Stimulated activated CD4-positive, alpha-beta T cell treated with anti-CD3 and anti-CD28 coated beads, Interleukin-12 subunit alpha, Interleukin-12 subunit beta, amount 100 ng/mL, for 48 hours (primary cell): ENCODE results near the gene PLAAT4.
"Not testable (repeated sequence)": the region's sequence is repeated elsewhere in the genome, so short reads cannot be mapped to it uniquely, and the experiment has no call there.

Source experiments
- DNase-seq, 3 donors: peaks; one replicate each; pipeline ENCODE4 v3.0.0-alpha.2; 2020; ENCODE audit warnings: low read depth in 2 of 3, low spot score in 1 of 3

The PLAAT4 gene

DNA sequence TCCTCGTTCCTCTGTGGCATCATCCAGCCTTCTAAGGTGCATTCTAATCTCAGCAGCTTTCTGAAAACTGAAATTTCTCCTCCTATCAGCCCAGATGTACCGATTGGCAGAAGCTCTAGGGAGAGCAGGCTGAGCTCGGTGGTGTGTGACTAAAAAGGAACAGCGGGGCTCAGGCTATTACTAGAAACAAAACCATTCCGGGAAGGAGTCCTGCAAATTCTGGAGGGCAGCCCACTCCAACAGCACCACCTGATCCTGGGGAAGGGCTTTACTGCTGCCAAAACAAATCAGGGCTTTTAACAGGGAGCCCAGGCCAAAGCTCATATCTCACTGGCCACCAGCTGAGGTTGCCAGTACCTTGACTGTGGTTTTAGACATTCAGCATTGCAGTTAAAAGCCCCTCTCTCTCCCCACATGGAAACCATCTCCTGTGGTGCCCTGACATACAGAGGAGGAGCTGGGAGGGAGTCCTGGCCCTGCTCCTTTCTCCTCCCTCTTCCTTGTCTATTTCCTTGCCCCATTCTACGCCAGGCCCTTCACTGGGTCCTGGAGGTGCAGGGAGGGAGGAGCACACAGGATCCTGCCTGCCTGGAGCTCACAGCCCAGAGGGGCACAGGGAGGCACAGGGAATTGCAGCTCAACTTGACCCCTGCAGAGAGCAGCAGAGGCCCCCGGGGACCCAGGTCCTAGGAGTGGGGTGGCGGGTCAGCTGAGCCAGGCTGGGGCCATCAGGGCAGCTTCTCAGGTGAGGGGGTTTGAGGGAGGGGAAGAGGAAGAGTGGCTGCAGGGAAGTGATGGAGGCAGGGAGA, 889 bp downstream of the PLAAT4 start:
- DNase-seq, result no peak

DNA sequence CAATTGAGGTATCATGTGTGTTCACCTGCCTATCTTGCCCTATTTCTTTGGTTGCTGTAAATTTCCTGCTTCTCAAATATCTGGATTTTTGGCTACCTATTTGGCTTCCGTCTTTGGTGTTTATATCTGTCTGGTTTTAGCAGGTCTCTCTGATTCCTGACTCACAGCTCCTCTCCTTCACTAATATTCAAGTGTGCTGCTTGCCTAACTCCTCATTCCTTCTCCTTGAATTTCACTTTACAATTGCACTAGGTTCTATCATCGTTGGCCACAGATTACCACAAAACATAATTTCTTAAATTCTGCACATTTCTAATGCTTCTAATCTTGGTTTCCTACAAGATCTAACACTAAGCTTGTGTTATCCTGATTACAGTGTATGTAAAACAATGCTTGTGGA, 5.9 kb downstream of the PLAAT4 start:
- DNase-seq, result not testable (repeated sequence)

DNA sequence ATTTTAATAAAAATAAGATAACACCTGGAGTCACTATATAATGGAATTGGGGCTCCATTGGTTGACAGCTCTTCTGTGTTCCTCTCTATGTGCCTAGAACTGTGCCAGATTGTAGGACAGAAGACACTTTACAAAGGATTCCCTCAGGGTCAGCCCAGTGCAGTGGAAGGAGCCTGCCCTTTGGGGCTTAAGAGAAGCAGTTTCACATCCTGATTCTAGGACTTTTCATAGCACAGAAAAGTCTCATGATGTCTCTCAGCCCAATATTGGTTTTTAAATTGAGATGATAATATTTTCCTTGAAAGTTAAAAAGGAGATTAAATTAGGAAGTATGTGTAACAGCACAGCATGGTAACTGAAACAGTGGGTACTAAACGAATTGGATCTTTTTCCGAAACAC, 7.1 kb downstream of the PLAAT4 start:
- DNase-seq, result no peak

DNA sequence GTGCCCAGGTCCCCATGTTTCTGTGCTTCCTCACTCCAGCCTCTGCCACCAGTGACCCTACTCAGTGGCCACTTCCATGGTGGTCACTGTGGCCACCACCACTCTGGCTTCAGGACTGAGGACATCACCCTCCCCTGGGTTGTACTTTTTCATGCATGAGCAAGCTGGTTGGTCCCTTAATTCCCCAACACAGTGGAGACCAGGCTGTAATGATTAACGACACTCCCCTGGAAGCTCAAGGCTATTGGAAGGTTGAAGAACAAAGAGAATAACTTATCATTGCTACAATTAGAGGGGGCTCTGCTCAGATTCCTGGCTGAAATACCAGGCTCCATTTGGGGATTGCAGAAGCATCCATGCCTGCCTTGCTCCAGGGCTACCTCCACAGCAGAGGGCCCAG, 10.5 kb downstream of the PLAAT4 start:
- no peak for DNase-seq

DNA sequence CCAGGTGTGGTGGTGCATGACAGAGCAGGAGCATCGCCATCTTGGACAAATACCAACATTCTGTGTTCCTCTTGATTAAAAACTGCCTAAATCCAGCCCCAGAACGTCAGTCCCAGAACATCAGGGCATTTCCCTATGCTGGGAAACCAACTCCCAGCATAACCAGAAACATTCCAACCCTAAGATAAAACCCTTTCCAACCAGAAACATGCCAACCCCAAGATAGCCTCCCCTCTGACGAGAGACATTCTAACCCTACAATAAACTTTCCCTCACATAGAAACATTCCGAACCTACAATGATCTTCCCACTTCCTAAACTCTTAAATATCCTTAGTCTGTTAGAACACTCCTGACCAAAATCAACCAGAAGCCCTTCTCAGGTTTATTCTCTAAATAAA, 11.6 kb downstream of the PLAAT4 start:
- DNase-seq, result no peak

DNA sequence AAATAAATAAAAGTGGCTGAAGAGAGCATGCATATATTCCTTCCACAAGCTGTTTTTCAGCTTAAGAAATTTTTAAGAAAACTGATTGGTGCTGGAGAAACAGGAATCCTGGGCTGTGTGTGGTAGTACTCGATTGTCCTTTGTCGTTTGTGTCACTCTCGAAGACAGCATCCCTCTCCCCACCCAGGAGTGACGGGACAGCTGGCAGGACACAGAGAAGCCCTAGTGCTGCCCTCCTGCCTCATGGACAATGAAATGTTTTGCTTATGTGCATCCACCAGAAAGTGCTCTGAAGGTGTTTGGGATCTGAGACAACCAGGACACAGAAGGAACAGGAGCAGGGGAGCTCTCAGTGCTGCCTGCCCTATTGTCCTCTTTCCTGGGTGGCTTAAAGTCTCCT, 12.8 kb downstream of the PLAAT4 start:
- no peak for DNase-seq

DNA sequence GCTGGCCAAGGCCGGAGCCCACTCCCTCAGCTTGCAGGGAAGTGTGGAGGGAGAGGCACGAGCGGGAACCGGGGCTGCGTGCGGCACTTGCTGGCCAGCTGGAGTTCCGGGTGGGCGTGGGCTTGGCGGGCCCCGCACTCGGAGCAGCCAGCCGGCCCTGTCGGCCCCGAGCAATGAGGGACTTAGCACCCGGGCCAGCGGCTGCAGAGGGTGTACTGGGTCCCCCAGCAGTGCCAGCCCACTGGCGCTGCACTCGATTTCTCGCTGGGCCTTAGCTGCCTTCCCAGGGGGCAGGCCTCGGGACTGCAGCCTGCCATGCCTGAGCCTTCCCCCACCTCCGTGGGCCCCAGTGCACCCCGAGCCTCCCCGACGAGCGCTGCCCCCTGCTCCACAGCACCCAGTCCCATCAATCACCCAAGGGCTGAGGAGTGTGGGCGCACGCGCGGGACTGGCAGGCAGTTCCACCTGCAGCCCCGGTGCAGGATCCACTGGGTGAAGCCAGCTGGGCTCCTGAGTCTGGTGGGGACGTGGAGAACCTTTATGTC, 13.6 kb downstream of the PLAAT4 start:
- DNase-seq, result not testable (repeated sequence)

DNA sequence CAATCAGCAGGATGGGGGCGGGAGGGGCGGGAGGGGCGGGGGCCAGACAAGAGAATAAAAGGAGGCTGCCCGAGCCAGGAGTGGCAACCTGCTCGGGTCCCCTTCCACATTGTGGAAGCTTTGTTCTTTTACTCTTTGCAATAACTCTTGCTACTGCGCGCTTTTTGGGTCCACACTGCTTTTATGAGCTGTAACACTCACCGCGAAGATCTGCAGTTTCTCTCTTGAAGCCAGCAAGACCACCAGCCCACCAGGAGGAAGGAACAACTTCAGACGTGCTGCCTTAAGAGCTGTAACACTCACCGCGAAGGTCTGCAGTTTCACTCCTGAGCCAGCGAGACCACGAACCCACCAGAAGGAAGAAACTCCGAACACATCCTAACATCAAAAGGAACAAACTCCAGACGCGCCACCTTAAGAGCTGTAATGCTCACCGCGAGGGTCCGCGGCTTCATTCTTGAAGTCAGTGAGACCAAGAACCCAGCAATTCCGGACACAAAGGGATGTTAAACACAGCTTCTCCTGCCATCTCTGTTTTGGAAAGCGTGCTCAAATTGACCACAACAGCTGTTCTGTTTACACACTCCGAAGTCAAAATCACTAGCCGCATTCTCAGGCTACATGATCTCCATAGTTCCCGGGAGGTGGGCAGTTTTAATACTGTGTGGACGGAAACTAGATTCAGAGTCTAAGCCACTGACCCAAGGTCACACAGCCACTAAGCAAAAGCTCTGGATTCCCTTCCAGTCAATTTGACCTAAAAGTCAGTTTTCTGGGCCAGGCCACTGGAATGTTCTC, 14.7 kb downstream of the PLAAT4 start:
- DNase-seq, result no peak

DNA sequence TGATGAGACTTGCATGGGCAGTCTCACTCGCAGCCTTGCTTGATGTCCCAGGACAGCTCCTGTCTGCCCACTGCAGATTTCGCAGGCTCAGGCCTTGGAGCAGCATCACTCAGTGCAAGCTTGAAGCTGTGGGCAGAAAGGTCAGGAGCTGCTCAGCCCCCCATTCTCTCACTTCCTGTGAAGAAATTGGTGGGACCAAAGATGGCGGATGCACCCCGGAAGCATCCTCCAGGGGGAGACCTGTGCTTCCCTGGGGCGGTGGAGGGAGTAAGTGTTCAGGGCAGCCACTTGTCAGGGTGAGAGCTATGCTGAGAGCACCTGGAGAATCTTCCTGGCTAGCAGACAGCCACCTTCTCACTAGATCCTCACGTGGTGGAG, 15.3 kb downstream of the PLAAT4 start:
- DNase-seq, result no peak

DNA sequence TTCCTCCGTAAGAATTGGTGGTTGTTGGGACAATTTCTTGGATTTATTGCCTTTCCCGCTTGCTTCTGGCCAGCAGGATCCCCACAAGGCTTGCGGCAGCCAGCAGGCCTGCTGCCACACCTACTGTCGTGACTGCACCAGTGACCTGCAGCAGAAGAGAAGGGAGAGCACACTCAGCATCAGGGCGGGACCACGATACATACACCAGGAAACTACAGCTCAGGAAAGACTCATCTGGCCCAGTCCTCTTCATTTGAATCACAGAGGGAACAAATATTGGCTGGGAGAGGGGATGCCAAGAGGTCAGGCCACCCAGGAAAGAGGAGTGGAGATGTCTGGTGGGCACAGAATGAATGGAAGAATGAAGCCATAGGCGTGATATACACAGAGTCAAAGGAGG, 16.3 kb downstream of the PLAAT4 start:
- no peak for DNase-seq

DNA sequence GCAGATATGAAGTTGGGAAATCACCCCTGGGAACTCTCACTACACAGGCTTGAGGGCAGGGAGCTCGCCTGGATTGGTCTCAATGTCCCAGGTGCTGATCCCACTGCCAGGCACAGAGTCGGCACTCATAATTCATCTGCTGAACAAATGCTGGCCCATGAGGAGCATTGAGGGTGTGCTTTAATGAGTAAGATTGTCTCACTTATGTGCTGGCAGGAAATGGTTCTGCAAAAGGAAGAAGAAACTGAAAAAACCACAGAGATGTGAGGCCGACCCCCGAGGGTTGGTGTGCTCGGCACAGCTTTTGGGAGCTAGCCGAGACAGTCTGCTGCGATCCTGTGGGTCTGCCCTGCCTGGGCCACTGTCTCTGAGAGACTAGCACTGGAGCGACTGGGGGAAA, 17.2 kb downstream of the PLAAT4 start:
- DNase-seq, result peak in 1 of 3 donors; percentile 38

DNA sequence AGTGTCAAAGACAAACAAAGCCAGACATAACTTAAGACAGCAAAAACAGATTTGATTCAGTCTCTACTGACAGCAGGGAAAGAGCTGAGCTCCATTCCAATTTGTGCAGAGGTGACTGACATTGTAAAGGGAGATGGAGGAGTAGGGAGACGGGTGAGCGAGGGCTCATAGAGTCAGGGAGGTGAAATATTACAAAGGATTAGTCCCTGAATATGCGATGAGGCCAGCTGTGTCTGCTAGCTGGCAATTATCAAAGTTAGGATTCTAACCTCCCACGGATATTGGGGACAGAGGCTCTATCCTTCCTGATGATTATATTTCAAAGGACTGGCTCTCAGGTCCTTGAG, 18.2 kb downstream of the PLAAT4 start:
- DNase-seq, result no peak

DNA sequence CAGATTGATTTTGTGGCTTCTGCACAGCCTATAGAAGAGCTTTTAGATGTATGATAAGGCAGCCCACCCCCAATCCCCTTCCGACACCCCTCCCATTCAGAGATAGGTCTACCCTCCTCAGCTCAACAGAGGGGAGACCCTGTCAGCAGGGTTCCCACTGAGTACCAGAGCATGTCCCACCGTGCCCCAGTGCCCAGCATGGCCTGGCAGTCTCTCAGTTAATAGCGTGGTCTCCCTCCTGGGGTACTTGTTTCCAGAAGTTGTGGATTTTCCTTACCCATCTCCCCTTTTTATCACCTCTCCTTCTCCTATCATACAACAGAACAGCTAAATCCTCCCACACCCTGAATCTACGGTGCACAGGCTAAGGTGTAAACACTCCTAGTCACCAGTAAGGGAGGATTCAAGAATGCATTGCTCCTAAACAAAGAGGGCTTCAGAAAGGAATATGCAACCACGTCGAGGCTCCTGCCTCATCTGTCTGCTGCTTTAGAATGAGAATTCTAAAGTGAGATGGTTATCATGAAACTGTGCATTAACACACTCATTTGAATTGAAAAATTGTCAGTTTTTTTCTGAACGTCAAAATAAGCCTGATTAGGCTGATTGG, 19.9 kb downstream of the PLAAT4 start:
- DNase-seq, result no peak

DNA sequence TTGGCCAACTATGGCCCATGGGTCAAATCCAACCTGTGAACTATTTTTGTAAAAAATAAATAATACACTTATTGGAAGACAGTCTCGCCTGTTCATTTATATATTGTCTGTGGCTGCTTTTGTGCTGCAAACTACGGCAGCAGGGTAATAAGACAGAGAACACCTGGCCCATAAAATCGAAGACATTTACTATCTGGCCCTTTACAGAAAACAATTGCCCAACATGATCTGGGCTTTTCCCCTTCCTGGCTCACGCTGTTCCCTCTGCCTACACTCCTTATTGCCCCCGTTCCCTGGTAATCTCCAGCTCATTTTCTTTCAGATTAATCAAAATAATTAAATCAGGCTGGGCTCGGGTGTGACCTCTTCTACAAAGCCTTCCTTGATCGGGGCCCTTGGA, 21.0 kb downstream of the PLAAT4 start:
- no peak for DNase-seq

DNA sequence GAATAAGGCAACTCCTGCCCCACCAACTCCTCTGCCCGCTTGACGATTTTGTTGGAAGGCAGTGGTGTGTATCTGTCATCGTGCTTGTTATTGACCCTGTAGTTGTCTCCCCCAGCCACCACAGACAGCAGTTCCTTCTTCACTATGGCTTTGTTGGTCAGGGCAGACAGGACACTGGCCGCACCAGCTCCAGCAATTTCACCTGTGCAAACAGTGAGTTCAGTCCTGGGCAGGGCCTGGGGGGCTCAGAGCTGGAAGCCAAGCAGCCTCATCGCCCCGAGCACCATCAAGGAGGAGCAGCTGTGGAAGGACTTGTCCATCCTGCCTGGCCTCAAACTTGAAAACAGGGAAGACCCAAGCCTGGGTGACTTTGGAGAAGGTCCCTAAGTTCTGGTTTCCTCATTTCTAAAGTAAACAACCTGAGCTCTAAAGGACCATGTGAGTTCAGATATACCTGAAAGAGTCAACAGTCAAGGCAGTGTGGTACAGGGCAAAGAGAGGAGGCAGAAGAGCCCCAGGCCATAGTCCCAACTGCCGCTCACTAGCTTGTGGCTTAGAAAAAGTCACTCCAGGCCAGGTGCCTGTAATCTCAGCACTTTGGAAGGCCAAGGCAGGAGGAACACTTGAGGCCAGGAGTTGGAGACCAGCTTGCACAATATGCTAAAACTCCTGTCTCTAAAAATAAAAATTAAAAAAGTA, 22.0 kb downstream of the PLAAT4 start:
- DNase-seq, result no peak

DNA sequence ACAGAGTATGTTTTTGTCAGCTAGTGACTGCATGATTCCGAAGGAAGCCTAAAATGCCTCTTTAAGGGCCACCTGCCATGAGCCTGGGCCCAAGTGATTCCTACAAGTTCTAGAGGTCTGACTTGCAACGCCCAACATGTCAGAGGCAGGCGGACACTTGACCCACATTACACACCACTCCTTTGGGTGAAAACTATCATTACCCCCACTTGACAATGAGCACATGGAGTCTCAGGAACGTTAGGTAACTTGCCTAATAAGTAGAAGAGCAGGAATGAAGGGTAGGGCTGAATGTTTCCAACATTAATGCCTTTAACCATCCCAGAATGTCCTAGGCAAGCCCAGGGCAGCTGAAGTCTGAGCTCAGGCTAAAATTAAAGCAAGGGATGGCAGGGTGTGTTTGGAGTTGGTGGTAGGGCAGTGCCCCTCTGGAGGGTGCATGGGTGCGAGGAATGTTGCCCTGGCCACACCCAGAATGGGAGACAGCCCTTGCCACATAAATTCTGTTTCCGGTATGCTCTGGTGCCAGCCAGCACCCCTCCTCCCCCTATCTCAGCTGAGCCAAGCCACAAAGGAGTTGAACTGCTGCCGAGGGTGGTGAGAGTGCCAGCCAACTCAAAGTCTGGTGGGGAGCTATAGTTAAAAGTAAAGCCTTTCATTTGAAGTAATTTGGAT, 24.0 kb downstream of the PLAAT4 start:
- DNase-seq, result no peak

DNA sequence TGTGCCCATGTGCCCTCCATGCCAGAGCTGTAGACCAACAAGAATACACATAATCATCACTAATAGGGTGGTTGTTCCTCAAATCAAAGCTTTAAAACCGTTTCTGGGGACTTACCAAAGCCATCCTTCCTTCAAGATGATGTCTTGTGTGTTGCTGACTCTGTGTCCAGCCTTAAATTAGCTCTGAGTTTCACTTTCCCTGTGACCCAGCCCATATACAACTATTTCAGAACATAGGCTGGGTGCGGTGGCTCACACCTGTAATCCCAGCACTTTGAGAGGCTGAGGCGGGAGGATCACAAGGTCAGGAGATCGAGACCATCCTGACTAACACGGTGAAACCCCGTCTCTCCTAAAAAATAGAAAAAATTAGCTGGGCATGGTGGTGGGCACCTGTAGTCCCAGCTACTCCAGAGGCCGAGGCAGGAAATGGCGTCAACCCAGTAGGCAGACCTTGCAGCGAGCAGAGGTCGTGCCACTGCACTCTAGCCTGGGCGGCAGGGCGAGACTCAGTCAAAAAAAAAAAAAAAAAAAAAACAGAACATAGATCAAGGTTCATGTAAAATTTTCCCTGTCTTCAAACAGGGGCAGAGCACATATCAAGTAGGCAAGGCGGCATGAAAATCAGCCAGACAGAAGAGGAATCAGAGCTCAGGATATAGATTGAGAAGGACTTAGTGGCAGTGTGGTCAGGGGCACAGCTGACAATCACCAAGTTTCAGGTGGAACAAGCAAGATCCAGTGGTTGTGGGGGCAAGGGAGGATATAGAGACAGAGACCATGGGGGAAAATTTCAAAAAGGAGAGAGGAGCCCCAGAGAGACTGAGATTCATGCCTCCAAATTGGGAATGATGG, 26.8 kb downstream of the PLAAT4 start, which contains the start of gene PLAAT2:
Gene PLAAT2 (minus strand): TSS at position 179 of the 855 bp plus-strand sequence. CDS start 55 bp downstream, at position 124.
- DNase-seq, result no peak

DNA sequence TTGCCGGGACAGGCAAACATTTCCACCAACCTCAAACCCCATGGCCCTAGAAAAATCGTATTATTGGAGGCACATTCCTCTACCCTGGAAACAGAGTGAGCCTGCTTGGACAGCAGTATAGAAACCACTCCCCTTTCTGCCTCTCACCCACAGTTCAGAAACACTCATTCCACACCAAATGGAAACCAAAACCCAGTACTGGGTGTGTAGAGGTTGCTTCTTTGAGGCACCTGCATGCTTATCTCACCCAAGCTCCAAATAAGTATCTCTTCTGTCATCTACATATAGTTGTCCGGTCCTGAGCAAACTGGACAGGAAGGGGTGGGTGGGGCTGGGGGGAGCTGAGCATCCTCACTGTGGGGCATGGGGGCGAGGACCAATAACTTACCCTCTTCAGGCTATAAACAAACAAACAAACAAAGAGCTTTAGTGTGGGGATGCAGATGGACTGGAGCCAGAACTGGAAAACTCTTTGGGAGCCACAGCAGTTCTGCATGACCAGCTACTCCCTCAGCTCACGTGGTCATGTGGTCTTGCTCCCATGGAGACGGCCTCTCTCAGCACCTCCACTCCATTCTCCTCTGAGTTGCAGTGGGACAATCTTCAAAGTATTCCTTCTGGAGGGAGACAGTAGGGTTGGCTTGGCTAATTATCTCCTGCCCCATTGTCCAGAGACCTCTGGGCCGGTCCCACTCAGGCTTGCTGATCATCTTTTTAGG, 27.6 kb downstream of the PLAAT4 start:
- DNase-seq, result peak in 1 of 3 donors; percentile 35

DNA sequence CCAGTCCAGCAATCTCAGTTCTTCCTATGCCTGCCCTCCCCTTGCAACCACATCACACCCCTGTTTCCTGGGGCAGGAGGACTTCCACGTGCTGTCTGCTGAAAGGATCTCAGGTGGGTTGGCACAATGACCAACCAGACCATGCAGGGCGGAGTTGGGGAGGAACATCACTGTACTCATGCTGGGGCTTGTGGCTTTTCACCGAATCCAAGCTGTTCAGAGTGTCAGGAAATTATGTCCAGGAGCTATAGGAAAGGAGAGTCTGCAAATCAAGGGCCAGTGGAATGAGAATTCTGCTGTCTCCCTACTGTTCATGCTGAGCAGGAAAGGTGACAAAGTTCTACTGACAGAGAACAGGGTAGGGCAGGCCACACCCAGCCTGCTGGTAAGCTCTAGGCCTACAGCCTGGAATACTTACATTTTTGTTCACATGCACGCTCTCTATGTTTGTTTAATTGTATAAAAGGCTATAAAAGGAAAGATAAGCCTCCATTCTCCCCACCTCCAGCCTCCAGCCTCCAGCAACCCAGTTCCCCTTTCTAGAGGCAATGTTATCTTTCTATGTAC, 28.3 kb downstream of the PLAAT4 start:
- no peak for DNase-seq
